ENCODE results near the gene KRT83. TPM values are rescaled to one million over a fixed set of nuclear protein-coding genes. Genes with fewer than 3 reads are reported as not detected.

KRT83 gene
- total RNA-seq, 1 donor from 2014 or later: not detected

DNA sequence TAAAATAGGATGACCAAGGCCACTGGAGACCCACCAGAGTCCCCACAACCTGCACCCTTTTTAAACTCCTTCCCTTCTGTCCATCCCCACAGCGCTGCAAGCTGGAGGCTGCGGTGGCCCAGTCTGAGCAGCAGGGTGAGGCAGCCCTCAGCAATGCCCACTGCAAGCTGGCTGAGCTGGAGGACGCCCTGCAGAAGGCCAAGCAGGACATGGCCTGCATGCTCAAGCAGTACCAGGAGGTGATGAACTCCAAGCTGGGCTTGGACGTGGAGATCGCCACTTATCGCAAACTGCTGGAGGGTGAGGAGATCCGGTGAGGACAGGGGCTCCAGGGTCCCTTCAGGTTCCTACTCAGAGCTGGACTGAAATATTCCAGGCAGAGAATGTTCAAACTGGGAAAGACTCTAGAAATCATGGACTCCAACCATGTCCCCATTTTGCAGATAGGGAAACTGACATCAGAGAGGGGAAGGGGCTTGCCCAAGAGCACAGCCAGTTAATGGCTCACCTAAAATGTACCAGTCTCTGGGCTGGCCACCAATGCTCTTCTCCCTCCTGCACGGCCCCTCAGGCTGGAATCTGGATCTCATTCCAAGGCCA lies 28.9 kb upstream of the KRT83 start:
- H3K36me3 Mint-ChIP-seq (ENCODE audit: low read depth, unreplicated experiment): no peaks in the 10 kb centered on the region
- no peak for DNase-seq (ENCODE audit: low spot score)
- H3K27ac Mint-ChIP-seq (ENCODE audit: unreplicated experiment): no peak overlapping the region
- no peaks in the 10 kb centered on the region for H3K4me1 Mint-ChIP-seq (ENCODE audit: unreplicated experiment)
- TF ChIP-seq, protein P1, sequence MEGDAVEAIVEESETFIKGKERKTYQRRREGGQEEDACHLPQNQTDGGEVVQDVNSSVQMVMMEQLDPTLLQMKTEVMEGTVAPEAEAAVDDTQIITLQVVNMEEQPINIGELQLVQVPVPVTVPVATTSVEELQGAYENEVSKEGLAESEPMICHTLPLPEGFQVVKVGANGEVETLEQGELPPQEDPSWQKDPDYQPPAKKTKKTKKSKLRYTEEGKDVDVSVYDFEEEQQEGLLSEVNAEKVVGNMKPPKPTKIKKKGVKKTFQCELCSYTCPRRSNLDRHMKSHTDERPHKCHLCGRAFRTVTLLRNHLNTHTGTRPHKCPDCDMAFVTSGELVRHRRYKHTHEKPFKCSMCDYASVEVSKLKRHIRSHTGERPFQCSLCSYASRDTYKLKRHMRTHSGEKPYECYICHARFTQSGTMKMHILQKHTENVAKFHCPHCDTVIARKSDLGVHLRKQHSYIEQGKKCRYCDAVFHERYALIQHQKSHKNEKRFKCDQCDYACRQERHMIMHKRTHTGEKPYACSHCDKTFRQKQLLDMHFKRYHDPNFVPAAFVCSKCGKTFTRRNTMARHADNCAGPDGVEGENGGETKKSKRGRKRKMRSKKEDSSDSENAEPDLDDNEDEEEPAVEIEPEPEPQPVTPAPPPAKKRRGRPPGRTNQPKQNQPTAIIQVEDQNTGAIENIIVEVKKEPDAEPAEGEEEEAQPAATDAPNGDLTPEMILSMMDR (IDR thresholded peaks at IDR 0.05; ENCODE audit: unreplicated experiment): no peak
- H3K4me3 Mint-ChIP-seq (ENCODE audit: unreplicated experiment): no peak overlapping the region
- no peaks in the 10 kb centered on the region for H3K9me3 Mint-ChIP-seq (ENCODE audit: unreplicated experiment)
- H3K27me3 Mint-ChIP-seq (ENCODE audit: unreplicated experiment): no peaks in the 10 kb centered on the region

- no peak for DNase-seq (ENCODE audit: low spot score)
- Mint-ChIP-seq H3K36me3 (ENCODE audit: low read depth, unreplicated experiment) (no peaks in the 10 kb centered on the region), H3K4me3 (ENCODE audit: unreplicated experiment) (no peak overlapping the region), H3K4me1 (ENCODE audit: unreplicated experiment) (no peaks in the 10 kb centered on the region), H3K27ac (ENCODE audit: unreplicated experiment) (no peak overlapping the region), H3K9me3 (ENCODE audit: unreplicated experiment) (no peaks in the 10 kb centered on the region), H3K27me3 (ENCODE audit: unreplicated experiment) (no peaks in the 10 kb centered on the region)
- TF ChIP-seq, protein P1 (IDR thresholded peaks at IDR 0.05; ENCODE audit: unreplicated experiment): no peak
These were observed 28.0 kb upstream of the KRT83 start for GRCh38 chr12:52349196-52349595.

DNA sequence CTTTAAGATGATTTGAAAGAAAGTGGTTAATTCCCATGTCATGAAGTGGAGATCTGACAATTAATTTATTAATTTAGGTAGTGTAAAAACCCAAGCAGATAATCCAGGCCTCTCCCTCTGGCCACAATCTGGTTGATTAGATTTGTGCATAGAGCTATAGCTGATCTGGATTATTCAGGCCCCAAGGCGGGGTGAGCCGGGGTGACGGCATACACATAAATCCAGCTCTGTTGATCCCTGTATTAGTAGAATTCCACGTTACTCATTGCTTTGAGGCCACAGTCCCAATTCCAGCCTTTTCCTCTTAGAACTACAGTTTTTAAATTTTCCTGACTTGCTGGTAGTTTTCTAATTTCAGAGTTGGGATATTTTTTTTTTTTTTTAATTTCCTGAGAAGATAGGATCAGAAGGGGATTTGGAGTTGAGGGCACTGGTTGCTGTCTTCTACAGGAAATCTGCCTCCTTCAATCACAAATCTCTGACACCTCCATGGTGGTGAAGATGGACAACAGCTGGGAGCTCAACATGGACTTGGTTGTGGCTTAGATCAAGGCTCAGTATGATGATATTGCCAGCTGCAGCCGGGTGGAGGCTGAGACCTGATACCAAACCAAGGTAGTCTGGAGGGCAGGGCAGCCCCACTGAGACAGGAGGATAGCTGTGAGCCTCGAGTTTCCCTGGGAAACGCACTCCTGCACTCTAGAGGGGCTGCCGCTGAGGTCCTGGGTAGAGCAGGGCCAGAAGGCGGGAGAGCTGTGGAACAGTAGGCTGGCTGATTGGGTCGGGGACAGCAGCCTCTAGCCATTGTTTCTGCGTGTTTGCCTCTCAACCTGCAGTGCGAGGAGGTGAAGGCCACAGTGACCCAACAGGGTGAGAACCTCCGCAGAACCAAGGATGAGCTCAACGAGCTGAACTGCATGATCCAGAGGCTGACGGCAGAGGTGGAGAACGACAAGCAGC lies 26.6 kb upstream of the KRT83 start:
- Mint-ChIP-seq H3K9me3 (ENCODE audit: unreplicated experiment) (no peaks in the 10 kb centered on the region), H3K36me3 (ENCODE audit: low read depth, unreplicated experiment) (no peaks in the 10 kb centered on the region), H3K4me1 (ENCODE audit: unreplicated experiment) (no peaks in the 10 kb centered on the region), H3K4me3 (ENCODE audit: unreplicated experiment) (no peak overlapping the region), H3K27ac (ENCODE audit: unreplicated experiment) (no peak overlapping the region), H3K27me3 (ENCODE audit: unreplicated experiment) (no peaks in the 10 kb centered on the region)
- no peak for DNase-seq (ENCODE audit: low spot score)
- TF ChIP-seq, protein P1 (IDR thresholded peaks at IDR 0.05; ENCODE audit: unreplicated experiment): no peak

GRCh38 chr12:52347016-52347415 lies 25.8 kb upstream of the KRT83 start:
- H3K27ac Mint-ChIP-seq (ENCODE audit: unreplicated experiment): no peak overlapping the region

More at GRCh38 chr12:52347016-52347415, 25.8 kb upstream of the KRT83 start:
- H3K4me3 Mint-ChIP-seq (ENCODE audit: unreplicated experiment): no peak overlapping the region
- no peaks in the 10 kb centered on the region for H3K27me3 Mint-ChIP-seq (ENCODE audit: unreplicated experiment)
- TF ChIP-seq, protein P1 (IDR thresholded peaks at IDR 0.05; ENCODE audit: unreplicated experiment): no peak
- no peak for DNase-seq (ENCODE audit: low spot score)
- no peaks in the 10 kb centered on the region for H3K4me1 Mint-ChIP-seq (ENCODE audit: unreplicated experiment)
- H3K36me3 Mint-ChIP-seq (ENCODE audit: low read depth, unreplicated experiment): no peaks in the 10 kb centered on the region
- no peaks in the 10 kb centered on the region for H3K9me3 Mint-ChIP-seq (ENCODE audit: unreplicated experiment)
